GM18867 (cell line): ENCODE data around the gene CCR7.

ENCODE experiments used
- ATAC-seq: cut with Tn5 transposase; IDR thresholded peaks from one replicate; pipeline ENCODE4 v1.9.1; 2021; ENCODE audit warnings: mild to moderate bottlenecking, moderate library complexity; ENCODE audit not compliant: unreplicated experiment

The CCR7 gene

GRCh38 chr17:40538936-40539705 is 26.2 kb downstream of the CCR7 start:
- ATAC-seq = no peak

GRCh38 chr17:40538019-40538935 is 27.0 kb downstream of the CCR7 start:
- ATAC-seq = no peak

GRCh38 chr17:40536295-40537171 is 28.7 kb downstream of the CCR7 start:
- no peak for ATAC-seq

GRCh38 chr17:40535924-40536294 is 29.4 kb downstream of the CCR7 start:
- no peak for ATAC-seq

- no peak for ATAC-seq
Observed at GRCh38 chr17:40535438-40535837, 29.8 kb downstream of the CCR7 start.

GRCh38 chr17:40534371-40535189 is 30.7 kb downstream of the CCR7 start:
- ATAC-seq = no peak

- no peak for ATAC-seq
Observed at GRCh38 chr17:40533896-40534295, 31.4 kb downstream of the CCR7 start.

GRCh38 chr17:40532520-40533253 is 32.6 kb downstream of the CCR7 start:
- no peak for ATAC-seq

- peak; percentile 35 for ATAC-seq
Observed at GRCh38 chr17:40531051-40531991, 34.0 kb downstream of the CCR7 start.

GRCh38 chr17:40530531-40530994 is 34.7 kb downstream of the CCR7 start:
- ATAC-seq = no peak

GRCh38 chr17:40529991-40530390 is 35.3 kb downstream of the CCR7 start:
- ATAC-seq = no peak

- no peak for ATAC-seq
Observed at GRCh38 chr17:40528692-40529417, 36.4 kb downstream of the CCR7 start.

GRCh38 chr17:40526668-40527067 is 38.6 kb downstream of the CCR7 start:
- ATAC-seq = no peak

GRCh38 chr17:40525294-40525693 is 40.0 kb downstream of the CCR7 start:
- no peak for ATAC-seq

GRCh38 chr17:40524243-40524965 is 40.9 kb downstream of the CCR7 start:
- ATAC-seq = no peak

GRCh38 chr17:40522961-40523310 is 42.3 kb downstream of the CCR7 start:
- no peak for ATAC-seq
